SK-N-SH (cell line): ENCODE measurements around the gene COL23A1.

Experiments
- EP300 ChIP-seq, 2 experiments: IDR thresholded peaks; 2 replicates each; pipeline versions ENCODE4 v1.4.0 to v1.6.1; 2012; ENCODE audit warnings: borderline replicate concordance in 1 of 2, low read depth in 1 of 2, low read length in 1 of 2
- TF ChIP-seq, protein P1 (sequence below): fragments of 200-600 bp; sonication (generic); IDR thresholded peaks from 2 replicates; pipeline ENCODE4 v1.6.1; 2017; ENCODE audit warnings: antibody characterized with exemption, mild to moderate bottlenecking, moderate library complexity

- TF ChIP-seq, protein P1, sequence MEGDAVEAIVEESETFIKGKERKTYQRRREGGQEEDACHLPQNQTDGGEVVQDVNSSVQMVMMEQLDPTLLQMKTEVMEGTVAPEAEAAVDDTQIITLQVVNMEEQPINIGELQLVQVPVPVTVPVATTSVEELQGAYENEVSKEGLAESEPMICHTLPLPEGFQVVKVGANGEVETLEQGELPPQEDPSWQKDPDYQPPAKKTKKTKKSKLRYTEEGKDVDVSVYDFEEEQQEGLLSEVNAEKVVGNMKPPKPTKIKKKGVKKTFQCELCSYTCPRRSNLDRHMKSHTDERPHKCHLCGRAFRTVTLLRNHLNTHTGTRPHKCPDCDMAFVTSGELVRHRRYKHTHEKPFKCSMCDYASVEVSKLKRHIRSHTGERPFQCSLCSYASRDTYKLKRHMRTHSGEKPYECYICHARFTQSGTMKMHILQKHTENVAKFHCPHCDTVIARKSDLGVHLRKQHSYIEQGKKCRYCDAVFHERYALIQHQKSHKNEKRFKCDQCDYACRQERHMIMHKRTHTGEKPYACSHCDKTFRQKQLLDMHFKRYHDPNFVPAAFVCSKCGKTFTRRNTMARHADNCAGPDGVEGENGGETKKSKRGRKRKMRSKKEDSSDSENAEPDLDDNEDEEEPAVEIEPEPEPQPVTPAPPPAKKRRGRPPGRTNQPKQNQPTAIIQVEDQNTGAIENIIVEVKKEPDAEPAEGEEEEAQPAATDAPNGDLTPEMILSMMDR, result no peak
- TF ChIP-seq EP300 (IDR thresholded peaks at IDR 0.05; ENCODE audit: borderline replicate concordance in 1 of 2, low read depth in 1 of 2, low read length in 1 of 2), result no peak
These were observed 122.0 kb downstream of the COL23A1 start for GRCh38 chr5:178468196-178468685.
